Measurements from ENCODE around the gene LRMDA.

The LRMDA gene

DNA sequence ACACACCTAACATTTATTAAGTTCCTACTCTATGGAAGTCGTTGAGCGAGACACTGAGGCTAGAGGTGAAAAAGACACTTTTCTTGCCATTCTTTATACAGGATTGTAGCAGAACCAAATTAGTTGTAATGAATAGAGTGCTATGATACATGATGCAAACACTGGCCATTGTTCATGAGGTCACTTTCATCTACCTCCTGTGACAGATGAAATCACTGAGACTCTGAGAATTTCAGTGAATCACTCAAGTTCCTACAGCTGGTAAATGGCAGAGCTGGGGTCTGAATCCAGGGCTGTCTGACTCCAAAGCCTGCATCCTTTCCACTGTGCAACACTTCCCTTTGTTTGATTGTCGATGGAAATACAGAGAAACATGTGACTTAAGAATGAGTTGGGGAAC is 657.6 kb downstream of the LRMDA start:
- DNase-seq (ENCODE audit: low read depth), result no peak
- no peak for TF ChIP-seq CTCF (IDR thresholded peaks at IDR 0.05; ENCODE audit: low read depth, low read length, missing control alignments)

DNA sequence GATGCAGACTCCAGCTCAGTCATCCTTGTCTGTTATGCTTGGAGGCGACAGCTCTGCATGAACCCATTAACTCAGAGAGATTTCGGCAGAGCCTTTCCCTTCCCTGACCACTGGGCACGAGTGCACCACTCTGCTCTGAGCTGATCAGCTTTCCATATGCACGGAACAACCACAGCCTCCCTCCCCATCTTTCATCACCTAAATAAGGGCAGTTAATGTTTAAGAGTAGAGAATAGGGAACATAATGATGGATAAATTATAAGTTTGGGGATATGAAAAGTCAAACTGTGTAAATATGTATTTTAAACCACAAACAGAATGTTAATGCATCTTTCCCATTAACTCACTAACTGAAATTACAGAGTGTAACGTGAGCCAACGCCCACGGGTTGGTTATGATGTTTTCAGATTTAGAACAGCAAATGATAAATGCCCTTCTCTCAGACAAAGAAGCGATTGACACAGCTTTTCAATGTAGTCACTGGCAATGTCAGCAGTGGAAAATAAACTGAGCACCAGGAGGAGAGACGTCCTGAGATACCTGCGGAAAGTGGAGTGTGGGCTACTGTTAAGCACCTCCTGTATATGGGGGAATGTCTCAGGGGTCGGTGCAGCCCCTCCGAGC is 658.2 kb downstream of the LRMDA start:
- no peak for DNase-seq (ENCODE audit: low read depth)
- no peak overlapping the region for H3K4me3 ChIP-seq (ENCODE audit: low read depth, low read length)
- no peak for TF ChIP-seq CTCF (IDR thresholded peaks at IDR 0.05; ENCODE audit: low read depth, low read length, missing control alignments)

More for the DNA sequence above, 657.6 kb downstream of the LRMDA start:
- no peak overlapping the region for H3K4me3 ChIP-seq (ENCODE audit: low read depth, low read length)

DNA sequence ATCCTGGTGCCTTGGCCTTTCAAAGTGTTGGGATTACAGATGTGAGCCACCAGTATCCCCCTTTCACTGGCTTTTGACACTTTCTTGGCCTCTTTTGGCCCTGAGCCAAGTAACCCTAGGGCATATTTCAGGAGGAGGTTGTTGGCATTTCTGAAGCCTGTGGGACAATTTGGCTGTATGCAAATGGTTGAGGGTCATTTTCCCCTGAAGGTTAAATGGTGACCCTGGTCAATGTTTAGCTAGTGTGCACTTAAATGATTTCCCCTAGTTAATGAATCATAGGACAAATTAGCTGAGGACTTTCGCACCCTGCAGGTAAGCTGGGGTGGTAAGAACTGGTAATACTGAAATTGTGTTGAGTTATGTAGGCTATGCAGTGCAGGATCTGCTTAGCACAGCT is 660.5 kb downstream of the LRMDA start:
- DNase-seq (ENCODE audit: low read depth), result no peak
- TF ChIP-seq CTCF (IDR thresholded peaks at IDR 0.05; ENCODE audit: low read depth, low read length, missing control alignments), result no peak
- no peak overlapping the region for H3K4me3 ChIP-seq (ENCODE audit: low read depth, low read length)

- DNase-seq (ENCODE audit: low read depth), result no peak
- TF ChIP-seq CTCF (IDR thresholded peaks at IDR 0.05; ENCODE audit: low read depth, low read length, missing control alignments), result no peak
- H3K4me3 ChIP-seq (ENCODE audit: low read depth, low read length), result no peak overlapping the region
These were observed 675.2 kb downstream of the LRMDA start for GRCh38 chr10:76106611-76107010.

DNA sequence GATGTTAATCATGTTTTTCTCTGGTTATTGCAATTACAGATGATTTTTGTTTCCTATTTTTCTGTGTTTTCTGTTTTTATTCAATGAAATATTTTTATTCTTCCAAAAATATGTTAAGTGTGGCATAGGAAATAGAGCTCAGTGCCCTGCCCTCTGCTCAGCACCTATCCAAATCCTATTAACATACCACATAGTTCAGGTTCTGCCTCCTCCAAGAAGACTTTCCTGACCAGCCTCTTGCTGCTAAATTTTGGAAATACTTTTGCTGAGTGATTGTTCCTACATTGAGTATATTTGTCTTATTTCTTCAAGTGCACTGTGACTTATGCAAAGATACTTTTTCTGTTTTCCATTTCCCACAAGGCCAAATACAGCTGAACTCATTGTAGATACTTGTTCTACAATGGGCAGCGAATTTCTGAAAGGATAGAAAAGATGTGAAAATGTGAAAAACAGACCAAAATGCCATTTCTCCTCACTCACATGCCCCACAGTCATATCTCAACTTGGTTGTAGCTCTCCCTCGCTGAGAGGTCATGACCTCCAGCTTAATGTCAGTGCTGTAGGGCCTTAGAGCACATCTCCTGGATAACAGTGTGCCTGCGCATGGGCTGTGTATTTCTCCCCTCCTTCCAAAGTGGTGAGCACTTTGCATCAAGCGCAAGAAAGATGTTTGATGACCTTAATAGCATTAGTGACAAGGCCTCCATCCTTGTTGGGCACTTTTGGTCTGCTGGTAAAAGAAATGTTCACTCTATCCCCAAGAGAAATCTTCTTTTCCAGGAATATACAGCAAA is 677.3 kb downstream of the LRMDA start:
- no peak overlapping the region for H3K4me3 ChIP-seq (ENCODE audit: low read depth, low read length)
- TF ChIP-seq CTCF (IDR thresholded peaks at IDR 0.05; ENCODE audit: low read depth, low read length, missing control alignments), result no peak
- DNase-seq (ENCODE audit: low read depth), result no peak

DNA sequence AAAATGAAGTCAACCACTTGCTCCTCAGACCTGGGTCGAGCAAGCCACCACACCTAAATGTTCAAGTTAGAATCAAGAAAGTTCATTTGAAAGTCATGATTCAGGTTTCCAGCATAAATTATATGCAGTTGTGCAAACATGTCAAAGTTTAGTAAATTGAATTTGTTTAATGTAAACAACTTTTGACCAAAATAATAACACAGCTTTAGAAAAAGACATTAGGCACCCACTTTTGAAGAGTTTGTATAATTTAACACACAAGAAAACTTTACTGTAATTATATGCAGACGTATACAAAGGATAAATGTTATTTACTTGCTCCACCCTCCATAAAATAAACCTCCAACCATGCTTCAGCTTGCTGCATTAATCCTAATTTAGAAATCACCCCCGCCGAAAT is 680.0 kb downstream of the LRMDA start:
- no peak for TF ChIP-seq CTCF (IDR thresholded peaks at IDR 0.05; ENCODE audit: low read depth, low read length, missing control alignments)
- H3K4me3 ChIP-seq (ENCODE audit: low read depth, low read length), result no peak overlapping the region
- DNase-seq (ENCODE audit: low read depth), result no peak
